Measurements from ENCODE around the gene SLC23A3.

The SLC23A3 gene

GRCh38 chr2:219158586-219158985 is 11.2 kb downstream of the SLC23A3 start:
- H3K79me2 ChIP-seq (ENCODE audit: low read length): peaks cover 8% of the 10 kb centered on the region; the same call in 1 of the 2 replicates
- H3K9me3 ChIP-seq (replicated peaks; ENCODE audit: insufficient read depth, low read length): no peaks in the 10 kb centered on the region
- no peak overlapping the region for H3K4me2 ChIP-seq (ENCODE audit: low read depth, low read length)
- no peak overlapping the region for H2AFZ ChIP-seq (ENCODE audit: low read length)
- peaks cover 3% of the 10 kb centered on the region; the same call in 1 of the 2 replicates for H3K36me3 ChIP-seq (replicated peaks; ENCODE audit: insufficient read depth, low read length)
- DNase-seq: no peak
- H3K27me3 ChIP-seq (replicated peaks; ENCODE audit: insufficient read depth, low read length): no peaks in the 10 kb centered on the region
- no peak for TF ChIP-seq EZH2 (optimal IDR thresholded peaks at IDR 0.05; ENCODE audit: low read depth, low read length)
- no peak for TF ChIP-seq EZH2phosphoT487 (IDR thresholded peaks at IDR 0.05; ENCODE audit: low read length)
- no peak for TF ChIP-seq CTCF (IDR thresholded peaks at IDR 0.05; ENCODE audit: low read length)
- H3K4me1 ChIP-seq (ENCODE audit: low read length): peaks cover 5% of the 10 kb centered on the region; the same call in 1 of the 2 replicates
- H3K9me2 ChIP-seq (replicated peaks; ENCODE audit: insufficient read depth, low read length): no peaks in the 10 kb centered on the region
- H4K20me1 ChIP-seq (ENCODE audit: insufficient read depth, low read length): no peaks in the 10 kb centered on the region
- no peaks in the 10 kb centered on the region for H3F3A ChIP-seq (ENCODE audit: insufficient read depth, low read length)
- no peak overlapping the region for H3K27ac ChIP-seq (ENCODE audit: low read length)
- H3K9ac ChIP-seq (ENCODE audit: low read length): no peak overlapping the region
- no peak overlapping the region for H3K4me3 ChIP-seq (ENCODE audit: low read length)

- Histone ChIP-seq H3K4me2 (ENCODE audit: low read depth, low read length) (no peak overlapping the region), H3K79me2 (ENCODE audit: low read length) (peaks cover 8% of the 10 kb centered on the region; the same call in 1 of the 2 replicates), H3K36me3 (replicated peaks; ENCODE audit: insufficient read depth, low read length) (peaks cover 3% of the 10 kb centered on the region; the same call in 1 of the 2 replicates), H3F3A (ENCODE audit: insufficient read depth, low read length) (no peaks in the 10 kb centered on the region), H3K9me3 (replicated peaks; ENCODE audit: insufficient read depth, low read length) (no peaks in the 10 kb centered on the region), H3K9ac (ENCODE audit: low read length) (no peak overlapping the region), H3K27me3 (replicated peaks; ENCODE audit: insufficient read depth, low read length) (no peaks in the 10 kb centered on the region), H3K4me1 (ENCODE audit: low read length) (peaks cover 5% of the 10 kb centered on the region; the same call in 1 of the 2 replicates), H3K9me2 (replicated peaks; ENCODE audit: insufficient read depth, low read length) (no peaks in the 10 kb centered on the region), H3K27ac (ENCODE audit: low read length) (no peak overlapping the region), H2AFZ (ENCODE audit: low read length) (no peak overlapping the region), H3K4me3 (ENCODE audit: low read length) (no peak overlapping the region), H4K20me1 (ENCODE audit: insufficient read depth, low read length) (no peaks in the 10 kb centered on the region)
- no peak for DNase-seq
- TF ChIP-seq CTCF (IDR thresholded peaks at IDR 0.05; ENCODE audit: low read length) (no peak), EZH2 (optimal IDR thresholded peaks at IDR 0.05; ENCODE audit: low read depth, low read length) (no peak), EZH2phosphoT487 (IDR thresholded peaks at IDR 0.05; ENCODE audit: low read length) (no peak)
These were observed 11.8 kb downstream of the SLC23A3 start for GRCh38 chr2:219158025-219158424.

GRCh38 chr2:219157396-219157795 is 12.4 kb downstream of the SLC23A3 start:
- H3K9ac ChIP-seq (ENCODE audit: low read length): no peak overlapping the region
- no peaks in the 10 kb centered on the region for H3F3A ChIP-seq (ENCODE audit: insufficient read depth, low read length)
- H3K27ac ChIP-seq (ENCODE audit: low read length): no peak overlapping the region
- no peak for DNase-seq
- no peak overlapping the region for H3K4me2 ChIP-seq (ENCODE audit: low read depth, low read length)
- TF ChIP-seq EZH2phosphoT487 (IDR thresholded peaks at IDR 0.05; ENCODE audit: low read length) (no peak), CTCF (IDR thresholded peaks at IDR 0.05; ENCODE audit: low read length) (no peak), EZH2 (optimal IDR thresholded peaks at IDR 0.05; ENCODE audit: low read depth, low read length) (no peak)
- no peaks in the 10 kb centered on the region for H4K20me1 ChIP-seq (ENCODE audit: insufficient read depth, low read length)
- H3K4me3 ChIP-seq (ENCODE audit: low read length): no peak overlapping the region
- H2AFZ ChIP-seq (ENCODE audit: low read length): no peak overlapping the region
- H3K9me2 ChIP-seq (replicated peaks; ENCODE audit: insufficient read depth, low read length): no peaks in the 10 kb centered on the region
- peaks cover 5% of the 10 kb centered on the region; the same call in 1 of the 2 replicates for H3K4me1 ChIP-seq (ENCODE audit: low read length)
- H3K27me3 ChIP-seq (replicated peaks; ENCODE audit: insufficient read depth, low read length): no peaks in the 10 kb centered on the region
- peaks cover 3% of the 10 kb centered on the region; the same call in 1 of the 2 replicates for H3K36me3 ChIP-seq (replicated peaks; ENCODE audit: insufficient read depth, low read length)
- H3K79me2 ChIP-seq (ENCODE audit: low read length): peaks cover 8% of the 10 kb centered on the region; the same call in 1 of the 2 replicates
- H3K9me3 ChIP-seq (replicated peaks; ENCODE audit: insufficient read depth, low read length): no peaks in the 10 kb centered on the region
